Measurements from ENCODE around the gene ANAPC13.

ANAPC13 gene

DNA sequence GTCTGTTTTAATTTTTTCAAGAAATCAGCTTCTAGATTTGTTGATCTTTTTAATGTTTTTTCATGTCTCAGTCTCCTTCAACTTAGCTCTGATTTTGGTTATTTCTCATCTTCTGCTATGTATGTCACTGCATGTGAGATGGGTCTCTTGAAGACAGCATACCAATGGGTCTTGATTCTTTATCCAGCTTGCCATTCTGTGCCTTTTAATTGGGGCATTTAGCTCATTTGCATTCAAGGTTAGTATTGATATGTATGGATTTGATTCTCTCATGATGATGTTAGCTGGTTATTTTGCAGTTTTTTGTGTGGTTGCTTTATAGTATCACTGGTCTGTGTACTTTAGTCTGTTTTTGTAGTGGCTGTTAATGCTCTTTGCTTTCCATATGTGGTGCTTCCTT, 39.5 kb upstream of the ANAPC13 start:
- no peak overlapping the region for H3K27ac ChIP-seq
- no peak for DNase-seq (ENCODE audit: low spot score)
- POLR2A ChIA-PET (ENCODE audit: low non-redundant PET), result no interaction called here
- CTCF ChIA-PET, result interaction anchor here (0.7 kb wide), 1 partner anchor 1143 kb away, joined by 3 read pairs; no protein-coding TSS in a partner anchor
- TF ChIP-seq, protein P1, sequence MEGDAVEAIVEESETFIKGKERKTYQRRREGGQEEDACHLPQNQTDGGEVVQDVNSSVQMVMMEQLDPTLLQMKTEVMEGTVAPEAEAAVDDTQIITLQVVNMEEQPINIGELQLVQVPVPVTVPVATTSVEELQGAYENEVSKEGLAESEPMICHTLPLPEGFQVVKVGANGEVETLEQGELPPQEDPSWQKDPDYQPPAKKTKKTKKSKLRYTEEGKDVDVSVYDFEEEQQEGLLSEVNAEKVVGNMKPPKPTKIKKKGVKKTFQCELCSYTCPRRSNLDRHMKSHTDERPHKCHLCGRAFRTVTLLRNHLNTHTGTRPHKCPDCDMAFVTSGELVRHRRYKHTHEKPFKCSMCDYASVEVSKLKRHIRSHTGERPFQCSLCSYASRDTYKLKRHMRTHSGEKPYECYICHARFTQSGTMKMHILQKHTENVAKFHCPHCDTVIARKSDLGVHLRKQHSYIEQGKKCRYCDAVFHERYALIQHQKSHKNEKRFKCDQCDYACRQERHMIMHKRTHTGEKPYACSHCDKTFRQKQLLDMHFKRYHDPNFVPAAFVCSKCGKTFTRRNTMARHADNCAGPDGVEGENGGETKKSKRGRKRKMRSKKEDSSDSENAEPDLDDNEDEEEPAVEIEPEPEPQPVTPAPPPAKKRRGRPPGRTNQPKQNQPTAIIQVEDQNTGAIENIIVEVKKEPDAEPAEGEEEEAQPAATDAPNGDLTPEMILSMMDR (conservative IDR thresholded peaks at IDR 0.05; ENCODE audit: low read depth), result no peak

DNA sequence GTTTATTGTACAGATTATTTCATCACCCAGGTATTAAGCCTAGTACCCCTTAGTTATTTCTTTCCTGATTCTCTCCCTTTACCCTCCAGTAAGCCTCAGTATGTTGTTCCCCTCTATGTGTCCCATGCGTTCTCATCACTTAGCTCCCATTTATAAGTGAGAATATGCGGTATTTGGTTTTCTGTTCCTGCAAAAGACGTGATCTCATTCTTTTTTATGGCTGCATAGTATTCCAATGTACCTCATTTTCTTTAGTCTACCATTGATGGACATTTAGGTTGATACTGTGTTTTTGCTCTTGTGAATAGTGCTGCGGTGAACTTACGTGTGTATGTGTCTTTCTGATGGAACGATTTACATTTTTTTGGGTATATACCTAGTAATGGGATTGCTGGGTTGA, 36.8 kb upstream of the ANAPC13 start:
- DNase-seq (ENCODE audit: low spot score), result no peak
- no peak overlapping the region for H3K27ac ChIP-seq
- TF ChIP-seq, protein P1 (conservative IDR thresholded peaks at IDR 0.05; ENCODE audit: low read depth), result no peak
- ChIA-PET POLR2A (ENCODE audit: low non-redundant PET) (no interaction called here), CTCF (no interaction called here)

DNA sequence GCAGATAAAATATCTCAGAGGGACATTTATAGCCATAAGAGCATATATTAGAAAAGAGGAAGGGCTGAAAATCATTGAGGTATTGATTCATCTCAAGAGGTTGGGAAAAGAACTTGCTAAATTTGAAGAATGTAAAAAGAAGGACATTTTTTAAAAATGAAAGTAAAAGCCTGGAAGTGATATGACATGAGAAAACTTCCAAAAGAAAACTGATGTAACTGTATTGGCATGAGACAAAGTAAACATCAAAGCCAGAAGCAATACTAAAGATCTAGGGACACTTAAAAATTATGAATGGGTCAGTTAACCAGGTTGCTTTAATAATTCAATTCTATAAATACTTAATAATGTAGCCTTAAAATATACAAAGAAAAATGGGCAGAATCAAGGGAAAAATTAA, 32.0 kb upstream of the ANAPC13 start:
- H3K27ac ChIP-seq, result no peak overlapping the region
- DNase-seq (ENCODE audit: low spot score), result no peak
- TF ChIP-seq, protein P1 (conservative IDR thresholded peaks at IDR 0.05; ENCODE audit: low read depth), result no peak
- ChIA-PET CTCF (interaction anchor here (1.0 kb wide), 1 partner anchor 116 kb away, joined by 3 read pairs; no protein-coding TSS in a partner anchor), POLR2A (ENCODE audit: low non-redundant PET) (no interaction called here)

DNA sequence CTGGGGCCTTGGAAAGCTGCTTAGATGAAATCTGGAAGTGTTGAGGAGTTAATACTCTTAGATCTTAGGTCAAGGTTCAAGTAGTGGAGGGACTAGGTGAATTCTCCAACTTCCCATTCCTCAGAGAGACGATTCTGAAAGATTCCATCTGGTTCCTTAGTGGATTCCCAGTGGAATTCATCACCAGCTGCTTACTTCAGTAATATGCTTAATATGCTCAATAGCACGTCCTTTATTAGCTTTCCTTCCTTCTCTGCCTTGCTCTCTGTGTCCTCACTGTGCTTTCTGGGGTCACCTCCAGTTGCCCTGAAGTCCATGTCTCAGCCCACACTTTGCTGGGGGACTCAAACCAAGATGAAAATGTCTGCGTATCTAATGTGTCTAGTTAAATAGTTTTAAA, 31.1 kb upstream of the ANAPC13 start:
- CTCF ChIA-PET, result no interaction called here
- DNase-seq (ENCODE audit: low spot score), result no peak
- POLR2A ChIA-PET (ENCODE audit: low non-redundant PET), result no interaction called here
- no peak overlapping the region for H3K27ac ChIP-seq
- TF ChIP-seq, protein P1 (conservative IDR thresholded peaks at IDR 0.05; ENCODE audit: low read depth), result no peak

DNA sequence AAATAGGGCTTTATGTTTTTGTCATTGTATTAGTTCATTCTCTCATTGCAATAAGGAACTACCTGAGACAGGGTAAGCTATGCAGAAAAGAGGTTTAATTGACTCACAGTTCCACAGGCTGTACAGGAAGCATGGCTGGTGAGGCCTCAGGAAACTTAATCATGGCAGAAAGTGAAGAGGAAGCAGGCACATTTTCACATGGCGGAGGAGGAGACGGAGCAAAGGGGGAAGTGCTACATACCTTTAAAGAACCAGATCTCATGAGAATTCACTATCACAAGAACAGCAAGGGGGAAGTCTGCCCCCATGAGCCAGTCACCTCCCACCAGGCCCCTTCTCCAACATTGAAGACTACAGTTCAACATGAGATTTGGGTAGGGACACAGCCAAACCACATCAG, 25.7 kb upstream of the ANAPC13 start:
- ChIA-PET CTCF (interaction anchor here (0.7 kb wide), 1 partner anchor 606 kb away, joined by 3 read pairs; no protein-coding TSS in a partner anchor), POLR2A (ENCODE audit: low non-redundant PET) (no interaction called here)
- no peak for DNase-seq (ENCODE audit: low spot score)
- H3K27ac ChIP-seq, result no peak overlapping the region
- TF ChIP-seq, protein P1 (conservative IDR thresholded peaks at IDR 0.05; ENCODE audit: low read depth), result no peak

DNA sequence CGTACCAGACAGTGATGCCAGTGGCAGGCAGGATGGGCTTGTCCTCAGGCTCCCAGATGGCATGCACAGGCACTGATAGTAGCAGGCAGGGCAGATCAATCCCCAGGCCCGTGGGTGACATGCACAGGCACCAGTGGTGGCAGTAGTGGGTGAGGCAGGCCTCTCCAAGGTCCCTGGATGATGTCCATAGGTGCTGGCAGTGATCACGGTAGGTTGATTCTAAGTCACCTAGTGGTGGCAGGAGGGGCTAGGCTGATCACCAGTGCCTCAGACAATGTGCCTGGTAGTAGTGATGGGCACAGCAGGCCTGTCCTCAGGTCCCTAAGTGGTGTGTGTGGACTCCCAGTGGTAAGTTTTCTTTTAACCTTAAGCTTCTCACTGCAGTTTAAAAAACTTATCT, 19.7 kb upstream of the ANAPC13 start:
- ChIA-PET CTCF (no interaction called here), POLR2A (ENCODE audit: low non-redundant PET) (no interaction called here)
- DNase-seq (ENCODE audit: low spot score), result no peak
- H3K27ac ChIP-seq, result no peak overlapping the region
- TF ChIP-seq, protein P1 (conservative IDR thresholded peaks at IDR 0.05; ENCODE audit: low read depth), result no peak

DNA sequence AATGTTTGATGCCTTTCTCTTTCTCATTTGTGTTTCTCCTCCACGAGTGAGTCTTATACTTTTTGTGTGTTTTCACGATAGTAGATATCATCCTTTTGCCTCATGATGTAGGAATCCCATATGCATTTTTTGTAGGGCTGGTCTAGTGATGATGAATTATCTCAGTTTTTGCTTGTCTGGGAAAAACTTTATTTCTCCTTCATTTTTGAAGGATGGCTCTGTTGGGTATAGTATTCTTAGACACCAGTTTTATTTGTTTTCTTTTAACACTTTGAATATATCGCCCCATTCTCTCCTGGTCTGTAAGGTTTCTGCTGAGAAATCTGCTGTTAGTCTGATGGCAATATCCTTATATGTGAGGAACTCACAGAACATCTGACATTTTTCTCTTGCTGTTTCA, 18.3 kb upstream of the ANAPC13 start:
- ChIA-PET CTCF (no interaction called here), POLR2A (ENCODE audit: low non-redundant PET) (no interaction called here)
- TF ChIP-seq, protein P1 (conservative IDR thresholded peaks at IDR 0.05; ENCODE audit: low read depth), result no peak
- DNase-seq (ENCODE audit: low spot score), result no peak
- H3K27ac ChIP-seq, result no peak overlapping the region

Measured in RWPE1 (cell line).